ENCODE results near the gene ST7L.

GRCh38 chr1:112507336-112507735 is 111.6 kb downstream of the ST7L start:
- TF ChIP-seq POLR2A (IDR thresholded peaks at IDR 0.05) (no peak), EP300 (IDR thresholded peaks at IDR 0.05) (no peak), CTCF (IDR thresholded peaks at IDR 0.05) (no peak)

Data from upper lobe of left lung (tissue), 4 donors.